Measurements from ENCODE around the gene TXNDC17. TPM values are rescaled to one million over a fixed set of nuclear protein-coding genes. Genes with fewer than 3 reads are reported as not detected.

TXNDC17 gene
- total RNA-seq, 6 experiments from 2014 or later, result 50.4 to 204 (median 72.1) TPM

DNA sequence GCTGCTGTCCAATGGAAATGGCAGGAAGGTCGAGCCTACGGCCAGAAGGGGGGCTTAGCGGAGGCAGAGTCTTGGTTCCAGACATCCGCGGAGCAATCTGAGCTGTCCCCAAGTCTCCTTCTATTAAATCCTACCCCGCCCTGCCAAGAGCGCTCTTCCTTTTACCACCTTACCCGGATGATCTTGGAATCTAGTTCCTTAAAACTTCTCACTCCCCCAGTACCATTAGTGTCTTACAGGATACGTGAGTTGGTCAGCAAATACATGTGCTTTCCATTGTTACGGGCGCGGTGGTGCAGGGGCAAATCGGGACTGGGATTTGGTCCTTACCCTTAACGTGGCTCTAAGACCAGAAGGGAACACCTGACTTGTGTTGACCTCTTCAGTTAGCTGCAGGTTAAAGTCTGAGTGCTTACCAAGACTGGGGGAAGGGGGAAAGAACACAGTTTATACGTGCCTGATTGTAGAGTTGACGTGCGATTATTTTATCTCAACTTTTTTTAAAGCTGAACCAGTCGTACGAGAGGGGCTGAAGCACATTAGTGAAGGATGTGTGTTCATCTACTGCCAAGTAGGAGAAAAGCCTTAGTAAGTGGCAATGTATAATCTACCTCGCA lies 495 bp downstream of the TXNDC17 start:
- WGBS (ENCODE audit: insufficient coverage, low coverage, low lambda C conversion rate, missing lambda C conversion rate), result 2% methylated on average over 18 of the region's 20 CpGs
- intact Hi-C loops (cut with DNase I), result no loop called here
- ATAC-seq, result peak; percentile 30 to 53 (median 47)
- no peaks in the 10 kb centered on the region for H3K9me3 ChIP-seq
- TF ChIP-seq POLR2A (IDR thresholded peaks at IDR 0.05), result peak; percentile 8
- TF ChIP-seq, protein P1, sequence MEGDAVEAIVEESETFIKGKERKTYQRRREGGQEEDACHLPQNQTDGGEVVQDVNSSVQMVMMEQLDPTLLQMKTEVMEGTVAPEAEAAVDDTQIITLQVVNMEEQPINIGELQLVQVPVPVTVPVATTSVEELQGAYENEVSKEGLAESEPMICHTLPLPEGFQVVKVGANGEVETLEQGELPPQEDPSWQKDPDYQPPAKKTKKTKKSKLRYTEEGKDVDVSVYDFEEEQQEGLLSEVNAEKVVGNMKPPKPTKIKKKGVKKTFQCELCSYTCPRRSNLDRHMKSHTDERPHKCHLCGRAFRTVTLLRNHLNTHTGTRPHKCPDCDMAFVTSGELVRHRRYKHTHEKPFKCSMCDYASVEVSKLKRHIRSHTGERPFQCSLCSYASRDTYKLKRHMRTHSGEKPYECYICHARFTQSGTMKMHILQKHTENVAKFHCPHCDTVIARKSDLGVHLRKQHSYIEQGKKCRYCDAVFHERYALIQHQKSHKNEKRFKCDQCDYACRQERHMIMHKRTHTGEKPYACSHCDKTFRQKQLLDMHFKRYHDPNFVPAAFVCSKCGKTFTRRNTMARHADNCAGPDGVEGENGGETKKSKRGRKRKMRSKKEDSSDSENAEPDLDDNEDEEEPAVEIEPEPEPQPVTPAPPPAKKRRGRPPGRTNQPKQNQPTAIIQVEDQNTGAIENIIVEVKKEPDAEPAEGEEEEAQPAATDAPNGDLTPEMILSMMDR (IDR thresholded peaks at IDR 0.05), result no peak
- no peaks in the 10 kb centered on the region for H3K27me3 ChIP-seq
- peaks cover 0 to 19% (median 4%) of the 10 kb centered on the region in 4 donors for H3K36me3 ChIP-seq
- H3K27ac ChIP-seq, result peak overlapping the region; percentile 68 to 92 (median 84)
- no peak for DNase-seq
- peak overlapping the region; percentile 85 to 98 (median 93) for H3K4me3 ChIP-seq
- peaks cover 0 to 29% (median 9%) of the 10 kb centered on the region in 4 donors for H3K4me1 ChIP-seq

DNA sequence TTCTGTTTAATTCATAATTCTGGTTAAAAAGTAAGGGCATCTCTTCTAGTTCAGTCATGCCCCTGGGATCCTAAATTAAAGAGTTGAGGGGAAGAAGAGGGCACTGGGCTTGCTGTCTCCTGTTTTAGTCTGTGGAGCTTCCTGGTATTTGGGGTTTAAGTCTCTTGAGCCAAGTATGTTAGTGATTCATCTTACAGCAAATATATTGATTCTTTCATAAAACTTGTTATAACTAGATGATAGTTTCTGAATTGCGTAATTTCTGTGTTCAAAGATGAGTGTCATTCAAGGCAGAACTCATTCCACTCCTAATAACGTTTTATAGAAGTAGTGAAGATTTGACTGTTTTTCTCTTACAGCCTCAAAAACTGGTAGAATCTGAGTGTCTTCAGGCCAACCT lies 1.7 kb downstream of the TXNDC17 start:
- intact Hi-C loops (cut with DNase I), result no loop called here
- Histone ChIP-seq H3K27ac (no peak overlapping the region), H3K27me3 (no peaks in the 10 kb centered on the region), H3K4me1 (peaks cover 0 to 31% (median 9%) of the 10 kb centered on the region in 4 donors), H3K9me3 (no peaks in the 10 kb centered on the region), H3K36me3 (peaks cover 0 to 22% (median 4%) of the 10 kb centered on the region in 4 donors), H3K4me3 (no peak overlapping the region)
- WGBS (ENCODE audit: insufficient coverage, low coverage, low lambda C conversion rate, missing lambda C conversion rate), result 5% methylated on average over 2 of the region's 2 CpGs
- DNase-seq (no peak), ATAC-seq (peak in 1 of 4 donors; percentile 27)
- TF ChIP-seq, protein P1 (IDR thresholded peaks at IDR 0.05), result no peak
- no peak for TF ChIP-seq POLR2A (IDR thresholded peaks at IDR 0.05)

DNA sequence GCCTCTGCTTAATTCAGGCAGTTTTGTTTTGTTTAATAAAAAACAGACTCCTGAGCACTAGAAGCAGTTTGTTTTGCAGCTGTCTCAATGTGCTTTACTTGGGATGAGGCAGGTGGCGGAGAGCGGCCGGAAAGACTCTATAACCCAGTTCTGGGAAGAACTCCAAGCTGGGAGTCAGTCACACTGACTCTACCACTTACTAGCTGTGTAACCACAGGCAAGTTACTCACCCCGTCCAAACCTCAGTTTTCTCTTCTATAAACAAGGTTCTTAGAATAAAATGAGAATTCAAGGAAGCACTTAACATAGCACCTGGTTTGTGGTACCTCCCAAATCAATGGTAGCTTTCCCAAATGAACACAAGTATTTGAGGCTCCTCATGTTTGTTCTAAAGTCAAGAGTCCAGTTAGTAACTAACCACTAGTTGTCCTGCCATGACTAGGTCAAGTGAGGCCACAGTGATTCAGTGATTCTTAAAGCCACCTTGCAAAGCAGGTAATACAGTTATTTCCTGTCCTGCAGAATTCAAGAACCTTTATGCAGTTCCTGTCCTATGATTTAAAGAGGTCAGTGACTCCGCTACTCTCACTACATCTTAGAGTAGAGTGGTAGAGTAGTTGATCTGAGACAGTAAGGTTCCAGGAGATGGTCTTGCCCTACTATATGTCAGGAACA lies 2.7 kb downstream of the TXNDC17 start:
- Histone ChIP-seq H3K36me3 (peaks cover 0 to 27% (median 7%) of the 10 kb centered on the region in 4 donors), H3K9me3 (no peaks in the 10 kb centered on the region), H3K4me1 (peaks cover 0 to 40% (median 10%) of the 10 kb centered on the region in 4 donors), H3K4me3 (no peak overlapping the region), H3K27ac (no peak overlapping the region), H3K27me3 (no peaks in the 10 kb centered on the region)
- WGBS (ENCODE audit: insufficient coverage, low coverage, low lambda C conversion rate, missing lambda C conversion rate), result 100% methylated on average over 4 of the region's 5 CpGs
- ATAC-seq (no peak), DNase-seq (no peak)
- intact Hi-C loops (cut with DNase I), result no loop called here
- TF ChIP-seq, protein P1 (IDR thresholded peaks at IDR 0.05), result no peak
- TF ChIP-seq POLR2A (IDR thresholded peaks at IDR 0.05), result no peak

DNA sequence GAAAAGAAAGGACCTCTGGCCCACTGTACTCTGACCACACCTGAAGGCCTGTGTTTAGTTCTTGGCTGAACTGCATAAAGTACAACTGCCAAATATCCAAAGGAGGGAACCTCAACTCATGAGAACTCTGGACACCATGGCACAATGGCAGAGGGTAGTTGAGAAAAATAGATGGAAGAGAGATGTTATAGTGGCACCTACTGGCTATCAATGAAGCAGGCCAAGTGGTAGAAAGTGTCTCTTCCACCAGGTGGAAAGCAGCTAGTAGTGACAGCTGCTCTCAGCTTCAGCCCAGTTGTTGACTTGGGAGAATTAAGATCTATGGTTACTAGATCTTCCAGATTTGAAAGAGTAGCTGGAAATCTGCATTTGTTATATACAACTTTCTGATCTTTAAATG lies 7.3 kb downstream of the TXNDC17 start:
- ATAC-seq, result no peak
- intact Hi-C loops (cut with DNase I), result no loop called here
- Histone ChIP-seq H3K9me3 (no peaks in the 10 kb centered on the region), H3K36me3 (peaks cover 0 to 39% (median 5%) of the 10 kb centered on the region in 4 donors), H3K27me3 (no peaks in the 10 kb centered on the region), H3K4me3 (no peak overlapping the region), H3K4me1 (peaks cover 0 to 38% (median 7%) of the 10 kb centered on the region in 4 donors), H3K27ac (no peak overlapping the region)
- DNase-seq, result no peak
- no peak for TF ChIP-seq POLR2A (IDR thresholded peaks at IDR 0.05)
- TF ChIP-seq, protein P1 (IDR thresholded peaks at IDR 0.05), result peak; percentile 21 to 35 (median 32)
